ENCODE results near the gene GRIPAP1. TPM values are rescaled to one million over a fixed set of nuclear protein-coding genes. Genes with fewer than 3 reads are reported as not detected.

Gene GRIPAP1
- total and polyA plus RNA-seq, 2 of the 13 experiments (the other 11 are each of a cell fraction or from before 2014, with no cell fraction given): 16.1 to 22.6 TPM

- TF ChIP-seq, protein P1, sequence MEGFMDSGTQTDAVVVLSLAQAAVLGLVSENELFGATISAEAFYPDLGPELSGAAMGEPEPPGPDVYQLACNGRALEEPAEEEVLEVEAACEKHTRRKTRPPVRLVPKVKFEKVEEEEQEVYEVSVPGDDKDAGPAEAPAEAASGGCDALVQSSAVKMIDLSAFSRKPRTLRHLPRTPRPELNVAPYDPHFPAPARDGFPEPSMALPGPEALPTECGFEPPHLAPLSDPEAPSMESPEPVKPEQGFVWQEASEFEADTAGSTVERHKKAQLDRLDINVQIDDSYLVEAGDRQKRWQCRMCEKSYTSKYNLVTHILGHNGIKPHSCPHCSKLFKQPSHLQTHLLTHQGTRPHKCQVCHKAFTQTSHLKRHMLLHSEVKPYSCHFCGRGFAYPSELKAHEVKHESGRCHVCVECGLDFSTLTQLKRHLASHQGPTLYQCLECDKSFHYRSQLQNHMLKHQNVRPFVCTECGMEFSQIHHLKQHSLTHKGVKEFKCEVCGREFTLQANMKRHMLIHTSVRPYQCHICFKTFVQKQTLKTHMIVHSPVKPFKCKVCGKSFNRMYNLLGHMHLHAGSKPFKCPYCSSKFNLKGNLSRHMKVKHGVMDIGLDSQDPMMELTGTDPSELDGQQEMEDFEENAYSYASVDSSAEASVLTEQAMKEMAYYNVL (CRISPR knock-in tag; IDR thresholded peaks at IDR 0.05; ENCODE audit: borderline replicate concordance): no peak
- TF ChIP-seq ZNF263 (CRISPR knock-in tag; IDR thresholded peaks at IDR 0.05): no peak
- no peak for TF ChIP-seq SSRP1 (CRISPR knock-in tag; IDR thresholded peaks at IDR 0.05)
- no peak for TF ChIP-seq ZNF331 (CRISPR knock-in tag; IDR thresholded peaks at IDR 0.05)
- TF ChIP-seq ZFP62 (CRISPR knock-in tag; IDR thresholded peaks at IDR 0.05): no peak
- TF ChIP-seq PLRG1 (conservative IDR thresholded peaks at IDR 0.05): no peak
- TF ChIP-seq ELK4 (CRISPR knock-in tag; IDR thresholded peaks at IDR 0.05; ENCODE audit: borderline replicate concordance): no peak
- TF ChIP-seq ZNF841 (CRISPR knock-in tag; IDR thresholded peaks at IDR 0.05; ENCODE audit: borderline replicate concordance): no peak
- TF ChIP-seq ZNF317 (CRISPR knock-in tag; IDR thresholded peaks at IDR 0.05): no peak
- no peak for TF ChIP-seq SRY (CRISPR knock-in tag; IDR thresholded peaks at IDR 0.05)
- TF ChIP-seq, protein P2, sequence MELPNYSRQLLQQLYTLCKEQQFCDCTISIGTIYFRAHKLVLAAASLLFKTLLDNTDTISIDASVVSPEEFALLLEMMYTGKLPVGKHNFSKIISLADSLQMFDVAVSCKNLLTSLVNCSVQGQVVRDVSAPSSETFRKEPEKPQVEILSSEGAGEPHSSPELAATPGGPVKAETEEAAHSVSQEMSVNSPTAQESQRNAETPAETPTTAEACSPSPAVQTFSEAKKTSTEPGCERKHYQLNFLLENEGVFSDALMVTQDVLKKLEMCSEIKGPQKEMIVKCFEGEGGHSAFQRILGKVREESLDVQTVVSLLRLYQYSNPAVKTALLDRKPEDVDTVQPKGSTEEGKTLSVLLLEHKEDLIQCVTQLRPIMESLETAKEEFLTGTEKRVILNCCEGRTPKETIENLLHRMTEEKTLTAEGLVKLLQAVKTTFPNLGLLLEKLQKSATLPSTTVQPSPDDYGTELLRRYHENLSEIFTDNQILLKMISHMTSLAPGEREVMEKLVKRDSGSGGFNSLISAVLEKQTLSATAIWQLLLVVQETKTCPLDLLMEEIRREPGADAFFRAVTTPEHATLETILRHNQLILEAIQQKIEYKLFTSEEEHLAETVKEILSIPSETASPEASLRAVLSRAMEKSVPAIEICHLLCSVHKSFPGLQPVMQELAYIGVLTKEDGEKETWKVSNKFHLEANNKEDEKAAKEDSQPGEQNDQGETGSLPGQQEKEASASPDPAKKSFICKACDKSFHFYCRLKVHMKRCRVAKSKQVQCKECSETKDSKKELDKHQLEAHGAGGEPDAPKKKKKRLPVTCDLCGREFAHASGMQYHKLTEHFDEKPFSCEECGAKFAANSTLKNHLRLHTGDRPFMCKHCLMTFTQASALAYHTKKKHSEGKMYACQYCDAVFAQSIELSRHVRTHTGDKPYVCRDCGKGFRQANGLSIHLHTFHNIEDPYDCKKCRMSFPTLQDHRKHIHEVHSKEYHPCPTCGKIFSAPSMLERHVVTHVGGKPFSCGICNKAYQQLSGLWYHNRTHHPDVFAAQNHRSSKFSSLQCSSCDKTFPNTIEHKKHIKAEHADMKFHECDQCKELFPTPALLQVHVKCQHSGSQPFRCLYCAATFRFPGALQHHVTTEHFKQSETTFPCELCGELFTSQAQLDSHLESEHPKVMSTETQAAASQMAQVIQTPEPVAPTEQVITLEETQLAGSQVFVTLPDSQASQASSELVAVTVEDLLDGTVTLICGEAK (IDR thresholded peaks at IDR 0.05): no peak
- TF ChIP-seq, protein P2 (CRISPR knock-in tag; IDR thresholded peaks at IDR 0.05): no peak
- 0 out of 2 replicates have a peak, but pooled peaks have one; percentile 8 for TF ChIP-seq ZNF768 (CRISPR knock-in tag; IDR thresholded peaks at IDR 0.05)
- TF ChIP-seq ZNF138 (CRISPR knock-in tag; IDR thresholded peaks at IDR 0.05; ENCODE audit: low read depth): no peak
- peak; percentile 36 for TF ChIP-seq RBFOX2 (IDR thresholded peaks at IDR 0.05; ENCODE audit: low read depth, low read length)
- TF ChIP-seq, protein P3, sequence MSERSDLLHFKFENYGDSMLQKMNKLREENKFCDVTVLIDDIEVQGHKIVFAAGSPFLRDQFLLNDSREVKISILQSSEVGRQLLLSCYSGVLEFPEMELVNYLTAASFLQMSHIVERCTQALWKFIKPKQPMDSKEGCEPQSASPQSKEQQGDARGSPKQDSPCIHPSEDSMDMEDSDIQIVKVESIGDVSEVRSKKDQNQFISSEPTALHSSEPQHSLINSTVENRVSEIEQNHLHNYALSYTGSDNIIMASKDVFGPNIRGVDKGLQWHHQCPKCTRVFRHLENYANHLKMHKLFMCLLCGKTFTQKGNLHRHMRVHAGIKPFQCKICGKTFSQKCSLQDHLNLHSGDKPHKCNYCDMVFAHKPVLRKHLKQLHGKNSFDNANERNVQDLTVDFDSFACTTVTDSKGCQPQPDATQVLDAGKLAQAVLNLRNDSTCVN (CRISPR knock-in tag; IDR thresholded peaks at IDR 0.05; ENCODE audit: borderline replicate concordance): no peak
- no peak for TF ChIP-seq ZKSCAN8 (CRISPR knock-in tag; IDR thresholded peaks at IDR 0.05; ENCODE audit: borderline replicate concordance)
- no peak for TF ChIP-seq ERF (CRISPR knock-in tag; IDR thresholded peaks at IDR 0.05)
Measured at GRCh38 chrX:48956728-48957414, 45.2 kb downstream of the GRIPAP1 start (continued).
